ENCODE results near the gene PLAU. TPM values are rescaled to one million over a fixed set of nuclear protein-coding genes. Genes with fewer than 3 reads are reported as not detected.

The PLAU gene
- polyA plus RNA-seq, 1 donor: 19.6 TPM

- WGBS (ENCODE audit: insufficient coverage, low lambda C conversion rate): 100% methylated on average over 1 of the region's 4 CpGs
- Histone ChIP-seq H3K27me3 (ENCODE audit: control insufficient read depth, insufficient read depth, low read length) (no peaks in the 10 kb centered on the region), H3K4me1 (ENCODE audit: control insufficient read depth, insufficient read depth, low read length) (peaks cover 21% of the 10 kb centered on the region), H3K27ac (ENCODE audit: low read length) (no peak overlapping the region), H3K9me3 (ENCODE audit: control insufficient read depth, low read depth, low read length) (no peaks in the 10 kb centered on the region), H3K4me3 (ENCODE audit: low read length) (no peak overlapping the region), H3K36me3 (ENCODE audit: control insufficient read depth, insufficient read depth, low read length) (no peaks in the 10 kb centered on the region)
- DNase-seq: no peak
Observed at GRCh38 chr10:73934074-73934473, 23.1 kb downstream of the PLAU start.

GRCh38 chr10:73935895-73936294 is 25.0 kb downstream of the PLAU start:
- peaks cover 13% of the 10 kb centered on the region for H3K4me1 ChIP-seq (ENCODE audit: control insufficient read depth, insufficient read depth, low read length)
- no peaks in the 10 kb centered on the region for H3K9me3 ChIP-seq (ENCODE audit: control insufficient read depth, low read depth, low read length)
- WGBS (ENCODE audit: insufficient coverage, low lambda C conversion rate): 100% methylated on average over 1 of the region's 3 CpGs
- H3K4me3 ChIP-seq (ENCODE audit: low read length): no peak overlapping the region
- H3K27ac ChIP-seq (ENCODE audit: low read length): no peak overlapping the region
- H3K27me3 ChIP-seq (ENCODE audit: control insufficient read depth, insufficient read depth, low read length): no peaks in the 10 kb centered on the region
- no peaks in the 10 kb centered on the region for H3K36me3 ChIP-seq (ENCODE audit: control insufficient read depth, insufficient read depth, low read length)
- DNase-seq: no peak

GRCh38 chr10:73937333-73938043 is 26.6 kb downstream of the PLAU start:
- no peaks in the 10 kb centered on the region for H3K36me3 ChIP-seq (ENCODE audit: control insufficient read depth, insufficient read depth, low read length)
- no CpG with 5 or more reads among the region's 5 CpGs for WGBS (ENCODE audit: insufficient coverage, low lambda C conversion rate)
- H3K9me3 ChIP-seq (ENCODE audit: control insufficient read depth, low read depth, low read length): no peaks in the 10 kb centered on the region
- peaks cover 1% of the 10 kb centered on the region for H3K4me1 ChIP-seq (ENCODE audit: control insufficient read depth, insufficient read depth, low read length)
- no peaks in the 10 kb centered on the region for H3K27me3 ChIP-seq (ENCODE audit: control insufficient read depth, insufficient read depth, low read length)
- DNase-seq: no peak
- H3K27ac ChIP-seq (ENCODE audit: low read length): no peak overlapping the region
- no peak overlapping the region for H3K4me3 ChIP-seq (ENCODE audit: low read length)

- Histone ChIP-seq H3K4me1 (ENCODE audit: control insufficient read depth, insufficient read depth, low read length) (no peaks in the 10 kb centered on the region), H3K36me3 (ENCODE audit: control insufficient read depth, insufficient read depth, low read length) (no peaks in the 10 kb centered on the region), H3K27ac (ENCODE audit: low read length) (no peak overlapping the region), H3K4me3 (ENCODE audit: low read length) (no peak overlapping the region), H3K9me3 (ENCODE audit: control insufficient read depth, low read depth, low read length) (peaks cover 7% of the 10 kb centered on the region), H3K27me3 (ENCODE audit: control insufficient read depth, insufficient read depth, low read length) (no peaks in the 10 kb centered on the region)
- 0% methylated on average over 2 of the region's 28 CpGs for WGBS (ENCODE audit: insufficient coverage, low lambda C conversion rate)
- peak; percentile 54 to 66 for DNase-seq
Observed at GRCh38 chr10:73940634-73941221, 29.8 kb downstream of the PLAU start.

GRCh38 chr10:73941300-73941699 is 30.4 kb downstream of the PLAU start:
- 100% methylated on average over 1 of the region's 2 CpGs for WGBS (ENCODE audit: insufficient coverage, low lambda C conversion rate)
- Histone ChIP-seq H3K36me3 (ENCODE audit: control insufficient read depth, insufficient read depth, low read length) (no peaks in the 10 kb centered on the region), H3K9me3 (ENCODE audit: control insufficient read depth, low read depth, low read length) (peaks cover 7% of the 10 kb centered on the region), H3K4me1 (ENCODE audit: control insufficient read depth, insufficient read depth, low read length) (no peaks in the 10 kb centered on the region), H3K27me3 (ENCODE audit: control insufficient read depth, insufficient read depth, low read length) (no peaks in the 10 kb centered on the region), H3K27ac (ENCODE audit: low read length) (no peak overlapping the region), H3K4me3 (ENCODE audit: low read length) (no peak overlapping the region)
- DNase-seq: no peak

GRCh38 chr10:73944356-73945100 is 33.6 kb downstream of the PLAU start:
- no CpG with 5 or more reads among the region's 35 CpGs for WGBS (ENCODE audit: insufficient coverage, low lambda C conversion rate)
- Histone ChIP-seq H3K36me3 (ENCODE audit: control insufficient read depth, insufficient read depth, low read length) (no peaks in the 10 kb centered on the region), H3K4me3 (ENCODE audit: low read length) (no peak overlapping the region), H3K9me3 (ENCODE audit: control insufficient read depth, low read depth, low read length) (peaks cover 7% of the 10 kb centered on the region), H3K4me1 (ENCODE audit: control insufficient read depth, insufficient read depth, low read length) (no peaks in the 10 kb centered on the region), H3K27me3 (ENCODE audit: control insufficient read depth, insufficient read depth, low read length) (no peaks in the 10 kb centered on the region), H3K27ac (ENCODE audit: low read length) (no peak overlapping the region)
- no peak for DNase-seq

- H3K4me1 ChIP-seq (ENCODE audit: control insufficient read depth, insufficient read depth, low read length): no peaks in the 10 kb centered on the region
- no peaks in the 10 kb centered on the region for H3K36me3 ChIP-seq (ENCODE audit: control insufficient read depth, insufficient read depth, low read length)
- H3K4me3 ChIP-seq (ENCODE audit: low read length): no peak overlapping the region
- H3K9me3 ChIP-seq (ENCODE audit: control insufficient read depth, low read depth, low read length): peaks cover 7% of the 10 kb centered on the region
- DNase-seq: no peak
- no peaks in the 10 kb centered on the region for H3K27me3 ChIP-seq (ENCODE audit: control insufficient read depth, insufficient read depth, low read length)
- 89% methylated on average over 3 of the region's 9 CpGs for WGBS (ENCODE audit: insufficient coverage, low lambda C conversion rate)
- no peak overlapping the region for H3K27ac ChIP-seq (ENCODE audit: low read length)
Observed at GRCh38 chr10:73946253-73947145, 35.6 kb downstream of the PLAU start.

- no peak for DNase-seq
- WGBS (ENCODE audit: insufficient coverage, low lambda C conversion rate): 100% methylated on average over 1 of the region's 10 CpGs
- Histone ChIP-seq H3K36me3 (ENCODE audit: control insufficient read depth, insufficient read depth, low read length) (no peaks in the 10 kb centered on the region), H3K9me3 (ENCODE audit: control insufficient read depth, low read depth, low read length) (peaks cover 7% of the 10 kb centered on the region), H3K4me3 (ENCODE audit: low read length) (no peak overlapping the region), H3K27me3 (ENCODE audit: control insufficient read depth, insufficient read depth, low read length) (no peaks in the 10 kb centered on the region), H3K4me1 (ENCODE audit: control insufficient read depth, insufficient read depth, low read length) (no peaks in the 10 kb centered on the region), H3K27ac (ENCODE audit: low read length) (no peak overlapping the region)
Observed at GRCh38 chr10:73948947-73949633, 38.2 kb downstream of the PLAU start.

- 60% methylated on average over 4 of the region's 13 CpGs for WGBS (ENCODE audit: insufficient coverage, low lambda C conversion rate)
- Histone ChIP-seq H3K4me1 (ENCODE audit: control insufficient read depth, insufficient read depth, low read length) (no peaks in the 10 kb centered on the region), H3K27ac (ENCODE audit: low read length) (no peak overlapping the region), H3K9me3 (ENCODE audit: control insufficient read depth, low read depth, low read length) (no peaks in the 10 kb centered on the region), H3K27me3 (ENCODE audit: control insufficient read depth, insufficient read depth, low read length) (no peaks in the 10 kb centered on the region), H3K36me3 (ENCODE audit: control insufficient read depth, insufficient read depth, low read length) (no peaks in the 10 kb centered on the region), H3K4me3 (ENCODE audit: low read length) (no peak overlapping the region)
- DNase-seq: no peak
Observed at GRCh38 chr10:73950155-73950948, 39.4 kb downstream of the PLAU start.

Measured in large intestine (tissue), 3 donors.